Measurements from ENCODE around the gene HK1.
"Not testable (repeated sequence)": the region's sequence is repeated elsewhere in the genome, so short reads cannot be mapped to it uniquely, and the experiment has no call there.

Gene HK1

GRCh38 chr10:69311309-69311708 is 33.0 kb downstream of the HK1 start:
- DNase-seq (ENCODE audit: low read depth): no peak

- no peak for DNase-seq (ENCODE audit: low read depth)
Measured at GRCh38 chr10:69312528-69312927, 34.2 kb downstream of the HK1 start.

- DNase-seq (ENCODE audit: low read depth): no peak
Measured at GRCh38 chr10:69315100-69315542, 36.8 kb downstream of the HK1 start.

- DNase-seq (ENCODE audit: low read depth): peak; percentile 42
Measured at GRCh38 chr10:69315610-69316312, 37.5 kb downstream of the HK1 start.

- DNase-seq (ENCODE audit: low read depth): peak; percentile 31
Measured at GRCh38 chr10:69316313-69317059, 38.2 kb downstream of the HK1 start.

- DNase-seq (ENCODE audit: low read depth): no peak
Measured at GRCh38 chr10:69317175-69317604, 38.9 kb downstream of the HK1 start.

- DNase-seq (ENCODE audit: low read depth): no peak
Measured at GRCh38 chr10:69317626-69318105, 39.4 kb downstream of the HK1 start.

GRCh38 chr10:69318106-69318866 is 40.0 kb downstream of the HK1 start:
- peak; percentile 32 for DNase-seq (ENCODE audit: low read depth)

GRCh38 chr10:69318867-69319727 is 40.8 kb downstream of the HK1 start:
- peak; percentile 23 for DNase-seq (ENCODE audit: low read depth)

- DNase-seq (ENCODE audit: low read depth): no peak
Measured at GRCh38 chr10:69319841-69320316, 41.6 kb downstream of the HK1 start.

- no peak for DNase-seq (ENCODE audit: low read depth)
Measured at GRCh38 chr10:69320521-69320920, 42.2 kb downstream of the HK1 start.

GRCh38 chr10:69321039-69321715 is 42.9 kb downstream of the HK1 start:
- DNase-seq (ENCODE audit: low read depth): no peak

GRCh38 chr10:69321865-69322264 is 43.6 kb downstream of the HK1 start:
- DNase-seq (ENCODE audit: low read depth): no peak

GRCh38 chr10:69322346-69322745 is 44.0 kb downstream of the HK1 start:
- DNase-seq (ENCODE audit: low read depth): not testable (repeated sequence)

GRCh38 chr10:69323622-69324021 is 45.3 kb downstream of the HK1 start:
- no peak for DNase-seq (ENCODE audit: low read depth)

GRCh38 chr10:69324583-69324982 is 46.3 kb downstream of the HK1 start:
- no peak for DNase-seq (ENCODE audit: low read depth)

- peak; percentile 55 for DNase-seq (ENCODE audit: low read depth)
Measured at GRCh38 chr10:69325637-69326523, 47.6 kb downstream of the HK1 start.

- DNase-seq (ENCODE audit: low read depth): no peak
Measured at GRCh38 chr10:69326692-69327091, 48.4 kb downstream of the HK1 start.

GRCh38 chr10:69327463-69328379 is 49.4 kb downstream of the HK1 start:
- peak; percentile 90 for DNase-seq (ENCODE audit: low read depth)

All from amniotic epithelial cell (primary cell).